ENCODE data around the gene TOLLIP.

- no peak for TF ChIP-seq BHLHE40 (IDR thresholded peaks at IDR 0.05; ENCODE audit: borderline replicate concordance)
- TF ChIP-seq FOXM1 (IDR thresholded peaks at IDR 0.05; ENCODE audit: borderline replicate concordance), result no peak
- TF ChIP-seq SP1 (IDR thresholded peaks at IDR 0.05), result no peak
- TF ChIP-seq NFRKB (IDR thresholded peaks at IDR 0.05), result no peak
Measured at GRCh38 chr11:1235306-1235900, 74.0 kb downstream of the TOLLIP start.
